Bronchial epithelial cell (primary cell): ENCODE measurements around the gene PDYN. TPM values are rescaled to one million over a fixed set of nuclear protein-coding genes. Genes with fewer than 3 reads are reported as not detected.

Experiments used
- DNase-seq: peaks from one replicate; pipeline ENCODE4 v3.0.0-alpha.2; 2010; ENCODE audit warnings: low read depth
- FAIRE-seq: peaks from 2 replicates; lab custom pipeline; 2011; peaks lifted over from hg19 to GRCh38; lab: Jason Lieb, UNC
- H3K27me3 ChIP-seq: 2 replicates; pipeline ENCODE4 v1.5.1; 2011; ENCODE audit warnings: low read length; ENCODE audit not compliant: control insufficient read depth, insufficient read depth
- H3K36me3 ChIP-seq: 2 replicates; pipeline ENCODE4 v1.5.1; 2011; ENCODE audit warnings: low read length; ENCODE audit not compliant: control insufficient read depth, insufficient read depth
- H3K4me3 ChIP-seq: 2 replicates; pipeline ENCODE4 v1.5.1; 2011; ENCODE audit warnings: mild to moderate bottlenecking, low read depth, low read length, control low read depth
- total RNA-seq: library from RNA; depleted of rRNA; stranded (reverse); fragments of >200 nt; gene quantifications from 2 replicates; pipeline ENCODE4 v1.2.1, GENCODE V29; 2014
- TF ChIP-seq, protein P1 (sequence below): IDR thresholded peaks from 2 replicates; pipeline ENCODE4 v1.5.1; 2011; ENCODE audit warnings: mild to moderate bottlenecking, moderate library complexity, low read length, control low read depth, inconsistent platforms; ENCODE audit not compliant: insufficient read depth, severe bottlenecking

The PDYN gene
- total RNA-seq, 1 donor from 2014 or later: not detected

DNA sequence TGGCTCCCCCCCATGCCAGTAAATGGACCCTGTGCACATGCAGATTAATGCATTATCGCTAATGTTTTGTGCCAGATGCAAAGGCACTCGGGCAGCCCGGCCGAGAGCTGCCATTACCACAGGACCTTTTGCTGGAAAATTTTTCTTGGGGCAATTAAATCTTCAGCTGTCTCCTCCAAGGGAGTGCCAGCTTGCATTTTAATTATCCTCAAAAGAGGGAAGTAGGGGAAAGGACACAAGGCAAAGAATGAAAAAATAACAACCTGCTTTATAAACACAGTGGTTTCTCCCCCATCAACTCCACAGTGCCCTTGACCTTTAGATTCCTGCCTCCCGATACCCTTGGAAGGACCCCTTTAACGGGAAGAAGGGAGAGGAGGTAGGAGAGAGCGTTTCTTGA lies 48.2 kb downstream of the PDYN start:
- Histone ChIP-seq H3K4me3 (no peak overlapping the region), H3K36me3 (no peaks in the 10 kb centered on the region), H3K27me3 (no peaks in the 10 kb centered on the region)
- TF ChIP-seq, protein P1, sequence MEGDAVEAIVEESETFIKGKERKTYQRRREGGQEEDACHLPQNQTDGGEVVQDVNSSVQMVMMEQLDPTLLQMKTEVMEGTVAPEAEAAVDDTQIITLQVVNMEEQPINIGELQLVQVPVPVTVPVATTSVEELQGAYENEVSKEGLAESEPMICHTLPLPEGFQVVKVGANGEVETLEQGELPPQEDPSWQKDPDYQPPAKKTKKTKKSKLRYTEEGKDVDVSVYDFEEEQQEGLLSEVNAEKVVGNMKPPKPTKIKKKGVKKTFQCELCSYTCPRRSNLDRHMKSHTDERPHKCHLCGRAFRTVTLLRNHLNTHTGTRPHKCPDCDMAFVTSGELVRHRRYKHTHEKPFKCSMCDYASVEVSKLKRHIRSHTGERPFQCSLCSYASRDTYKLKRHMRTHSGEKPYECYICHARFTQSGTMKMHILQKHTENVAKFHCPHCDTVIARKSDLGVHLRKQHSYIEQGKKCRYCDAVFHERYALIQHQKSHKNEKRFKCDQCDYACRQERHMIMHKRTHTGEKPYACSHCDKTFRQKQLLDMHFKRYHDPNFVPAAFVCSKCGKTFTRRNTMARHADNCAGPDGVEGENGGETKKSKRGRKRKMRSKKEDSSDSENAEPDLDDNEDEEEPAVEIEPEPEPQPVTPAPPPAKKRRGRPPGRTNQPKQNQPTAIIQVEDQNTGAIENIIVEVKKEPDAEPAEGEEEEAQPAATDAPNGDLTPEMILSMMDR: no peak
- FAIRE-seq (no peak), DNase-seq (no peak)

DNA sequence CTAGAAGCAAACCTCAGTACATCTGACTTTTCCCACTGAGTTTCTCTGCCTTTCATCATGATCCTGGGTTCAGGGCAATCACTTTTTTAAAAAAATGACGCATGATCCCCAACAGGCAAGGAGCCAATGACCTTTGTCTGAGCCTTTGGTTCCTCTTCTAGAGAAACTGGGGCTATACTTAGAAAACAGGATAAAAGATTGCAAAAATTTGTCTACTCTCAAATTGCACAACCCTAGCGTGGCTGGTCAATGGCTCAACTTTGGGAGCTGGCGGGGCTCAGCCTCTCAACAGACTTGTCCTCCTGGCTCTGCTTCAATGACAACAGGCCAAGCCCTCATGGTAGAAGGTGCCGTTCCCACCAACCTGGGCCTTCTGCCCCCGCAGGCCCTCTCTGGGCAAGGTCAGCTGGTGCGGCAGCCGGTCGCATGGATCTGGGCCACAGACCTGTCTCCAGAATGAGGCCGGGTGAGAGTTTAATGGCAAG lies 48.7 kb downstream of the PDYN start:
- no peak for DNase-seq
- TF ChIP-seq, protein P1: no peak
- Histone ChIP-seq H3K27me3 (no peaks in the 10 kb centered on the region), H3K36me3 (no peaks in the 10 kb centered on the region), H3K4me3 (no peak overlapping the region)
- FAIRE-seq: peak; percentile 58

DNA sequence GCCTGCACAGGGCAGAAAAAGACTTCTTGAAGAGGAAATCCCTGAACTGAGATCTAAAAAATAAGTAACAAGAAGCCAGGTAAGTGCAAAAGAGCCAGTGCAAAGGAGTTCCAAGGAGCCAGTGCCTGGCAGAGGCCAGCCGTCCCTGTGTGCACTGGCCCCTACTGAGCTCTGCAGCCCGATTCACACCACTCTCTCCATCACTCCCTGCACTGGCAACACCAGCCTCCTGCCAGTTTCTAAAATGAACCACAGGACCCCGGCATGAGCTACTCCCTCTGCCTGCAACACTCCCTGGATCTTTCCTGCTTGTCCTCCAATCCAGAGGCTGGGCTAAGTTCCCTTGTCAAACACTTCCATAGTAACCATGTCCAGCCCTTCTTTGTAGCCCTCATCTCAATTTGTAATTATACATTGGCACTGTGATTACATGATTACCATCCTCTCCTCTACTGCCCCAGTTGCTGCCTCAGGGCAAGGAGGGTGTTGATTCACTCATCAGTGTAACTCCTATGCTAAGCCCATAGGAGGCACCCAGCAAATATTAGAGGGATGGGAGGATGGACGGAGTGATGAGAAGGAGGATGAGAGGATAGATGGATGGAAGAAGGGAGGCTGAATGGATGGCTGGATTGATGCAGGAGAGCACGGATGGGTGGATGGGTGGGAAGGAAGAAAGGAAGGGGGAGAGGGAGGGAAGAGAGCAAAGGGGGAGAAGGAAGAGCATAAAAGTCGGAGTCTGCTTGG lies 49.3 kb downstream of the PDYN start:
- Histone ChIP-seq H3K27me3 (no peaks in the 10 kb centered on the region), H3K4me3 (no peak overlapping the region), H3K36me3 (no peaks in the 10 kb centered on the region)
- TF ChIP-seq, protein P1: peak; percentile 8
- FAIRE-seq: no peak
- DNase-seq: peak; percentile 41

DNA sequence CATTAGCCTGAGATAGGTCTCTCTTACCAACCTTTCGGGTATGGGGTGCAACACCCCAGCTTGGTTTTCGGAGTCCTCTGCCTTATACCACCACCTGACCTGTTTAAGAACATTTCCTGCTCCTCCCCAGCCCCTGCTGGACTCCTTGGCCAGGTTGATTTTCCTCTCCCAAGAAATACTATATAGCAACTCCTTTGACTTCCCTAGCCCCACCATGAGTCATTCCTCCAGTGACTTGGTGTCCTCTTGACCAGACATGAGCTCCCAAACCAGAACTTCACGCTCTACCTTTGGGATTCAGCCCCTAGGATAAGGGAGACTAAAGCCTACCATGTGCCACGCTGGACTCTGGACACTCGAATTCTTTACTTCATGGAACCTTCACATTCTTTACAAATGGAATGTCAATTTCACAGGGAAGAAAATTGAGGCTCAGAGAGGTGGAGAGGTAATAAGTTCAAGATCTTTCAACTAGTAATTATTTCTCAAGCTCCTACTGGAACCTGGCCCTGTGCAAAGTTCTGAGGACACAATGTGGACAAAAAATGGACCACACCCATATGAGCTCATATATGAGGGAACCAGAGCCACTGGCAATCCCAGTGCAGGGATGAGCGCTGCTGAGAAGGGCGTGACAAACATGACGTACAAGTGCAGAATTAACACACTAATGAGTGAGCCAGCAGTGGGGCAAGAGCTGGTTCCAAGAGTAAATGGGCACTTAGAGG lies 50.4 kb downstream of the PDYN start:
- no peak overlapping the region for H3K4me3 ChIP-seq
- FAIRE-seq (peak; percentile 95), DNase-seq (peak; percentile 83)
- TF ChIP-seq, protein P1: no peak
- H3K36me3 ChIP-seq: peaks cover 3% of the 10 kb centered on the region
- no peaks in the 10 kb centered on the region for H3K27me3 ChIP-seq

DNA sequence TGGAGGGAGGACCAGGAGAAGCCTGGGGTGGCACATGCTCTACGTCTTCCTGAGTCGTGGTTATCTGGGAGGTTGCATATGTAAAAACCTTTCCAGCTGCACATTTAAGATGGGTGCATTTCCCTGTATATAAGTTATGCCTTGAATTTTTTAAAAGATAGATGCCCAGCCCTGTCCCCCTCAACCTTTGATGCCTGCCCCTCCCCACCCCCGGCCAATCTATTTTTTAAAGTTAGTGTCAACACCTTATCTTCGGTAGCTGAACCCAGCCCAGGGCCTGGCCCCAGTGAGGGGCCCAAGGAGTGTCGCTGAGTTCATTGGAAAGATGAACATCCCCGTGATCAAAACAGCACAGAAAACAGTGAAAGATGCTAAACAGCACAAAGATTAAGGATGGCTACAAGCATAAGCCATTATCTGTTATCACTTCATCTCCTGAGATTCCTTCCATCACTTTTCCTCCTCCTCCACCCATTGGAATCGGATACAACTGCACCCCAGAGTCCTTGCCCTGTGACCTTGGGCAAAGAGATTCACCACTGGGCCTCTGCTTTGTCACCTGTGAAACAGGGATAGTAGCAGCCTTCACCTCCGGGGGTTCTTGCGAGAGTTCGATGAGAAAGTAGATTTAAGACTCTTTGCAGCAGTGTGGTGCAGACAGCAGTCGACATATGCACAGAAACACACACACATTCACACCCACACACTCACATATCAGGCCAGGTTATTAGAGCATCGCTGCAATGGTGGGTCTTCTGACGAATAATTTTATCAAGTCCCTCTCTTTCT lies 51.2 kb downstream of the PDYN start:
- H3K27me3 ChIP-seq: no peaks in the 10 kb centered on the region
- TF ChIP-seq, protein P1: no peak
- no peak for DNase-seq
- H3K4me3 ChIP-seq: no peak overlapping the region
- FAIRE-seq: no peak
- peaks cover 3% of the 10 kb centered on the region for H3K36me3 ChIP-seq
